ENCODE measurements around the gene OLFML1. TPM values are rescaled to one million over a fixed set of nuclear protein-coding genes. Genes with fewer than 3 reads are reported as not detected.

Gene OLFML1
- total RNA-seq, 1 experiment from 2014 or later, result not detected

GRCh38 chr11:7451520-7451919 lies 33.8 kb upstream of the OLFML1 start:
- DNase-seq, result no peak
- H3K9me3 Mint-ChIP-seq (ENCODE audit: low read depth, unreplicated experiment), result no peaks in the 10 kb centered on the region
- no peak overlapping the region for H3K27ac Mint-ChIP-seq (ENCODE audit: unreplicated experiment)
- intact Hi-C loops (cut with micrococcal nuclease; ENCODE audit: unreplicated experiment), result no loop called here
- no TSS peak for BruUV-seq (replicated peaks)
- TF ChIP-seq, protein P1, sequence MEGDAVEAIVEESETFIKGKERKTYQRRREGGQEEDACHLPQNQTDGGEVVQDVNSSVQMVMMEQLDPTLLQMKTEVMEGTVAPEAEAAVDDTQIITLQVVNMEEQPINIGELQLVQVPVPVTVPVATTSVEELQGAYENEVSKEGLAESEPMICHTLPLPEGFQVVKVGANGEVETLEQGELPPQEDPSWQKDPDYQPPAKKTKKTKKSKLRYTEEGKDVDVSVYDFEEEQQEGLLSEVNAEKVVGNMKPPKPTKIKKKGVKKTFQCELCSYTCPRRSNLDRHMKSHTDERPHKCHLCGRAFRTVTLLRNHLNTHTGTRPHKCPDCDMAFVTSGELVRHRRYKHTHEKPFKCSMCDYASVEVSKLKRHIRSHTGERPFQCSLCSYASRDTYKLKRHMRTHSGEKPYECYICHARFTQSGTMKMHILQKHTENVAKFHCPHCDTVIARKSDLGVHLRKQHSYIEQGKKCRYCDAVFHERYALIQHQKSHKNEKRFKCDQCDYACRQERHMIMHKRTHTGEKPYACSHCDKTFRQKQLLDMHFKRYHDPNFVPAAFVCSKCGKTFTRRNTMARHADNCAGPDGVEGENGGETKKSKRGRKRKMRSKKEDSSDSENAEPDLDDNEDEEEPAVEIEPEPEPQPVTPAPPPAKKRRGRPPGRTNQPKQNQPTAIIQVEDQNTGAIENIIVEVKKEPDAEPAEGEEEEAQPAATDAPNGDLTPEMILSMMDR (IDR thresholded peaks at IDR 0.05; ENCODE audit: unreplicated experiment), result no peak
- H3K4me1 Mint-ChIP-seq (ENCODE audit: low read depth, unreplicated experiment), result peaks cover 14% of the 10 kb centered on the region
- H3K27me3 Mint-ChIP-seq (ENCODE audit: unreplicated experiment), result peaks cover 17% of the 10 kb centered on the region
- H3K36me3 Mint-ChIP-seq (ENCODE audit: insufficient read depth, unreplicated experiment), result no peaks in the 10 kb centered on the region
- CTCF ChIA-PET, result no interaction called here
- H3K4me3 Mint-ChIP-seq (ENCODE audit: low read depth, unreplicated experiment), result no peak overlapping the region

DNA sequence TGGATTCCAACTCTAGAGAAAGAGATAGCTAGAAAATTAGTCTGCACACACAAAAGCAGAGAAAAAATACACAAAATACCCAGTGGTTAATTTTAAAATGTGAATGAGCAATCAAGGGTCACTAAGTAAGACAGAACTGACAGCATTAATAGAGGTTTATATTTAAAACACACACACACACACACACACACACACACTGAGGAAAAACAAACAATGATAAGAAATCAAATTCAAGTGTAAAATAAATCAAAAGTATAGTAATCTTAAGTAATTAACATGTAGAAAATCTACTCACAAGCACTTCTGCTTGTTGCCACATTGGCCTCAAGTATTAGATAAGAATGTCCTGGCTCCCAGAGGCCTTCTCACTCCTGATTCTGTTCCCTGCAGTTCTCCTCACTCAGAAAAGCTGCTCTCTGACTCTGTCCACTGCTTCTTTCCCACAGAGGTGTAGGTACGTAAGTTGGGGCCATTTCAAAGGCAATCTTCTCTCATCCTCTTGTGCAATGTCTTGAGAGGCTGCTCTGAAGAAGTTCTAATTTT lies 33.3 kb upstream of the OLFML1 start:
- H3K27ac Mint-ChIP-seq (ENCODE audit: unreplicated experiment), result no peak overlapping the region
- BruUV-seq (replicated peaks), result no TSS peak
- DNase-seq, result no peak
- H3K27me3 Mint-ChIP-seq (ENCODE audit: unreplicated experiment), result peaks cover 17% of the 10 kb centered on the region
- CTCF ChIA-PET, result no interaction called here
- TF ChIP-seq, protein P1 (IDR thresholded peaks at IDR 0.05; ENCODE audit: unreplicated experiment), result no peak
- no peaks in the 10 kb centered on the region for H3K9me3 Mint-ChIP-seq (ENCODE audit: low read depth, unreplicated experiment)
- no peaks in the 10 kb centered on the region for H3K36me3 Mint-ChIP-seq (ENCODE audit: insufficient read depth, unreplicated experiment)
- H3K4me1 Mint-ChIP-seq (ENCODE audit: low read depth, unreplicated experiment), result peaks cover 14% of the 10 kb centered on the region
- intact Hi-C loops (cut with micrococcal nuclease; ENCODE audit: unreplicated experiment), result no loop called here
- no peak overlapping the region for H3K4me3 Mint-ChIP-seq (ENCODE audit: low read depth, unreplicated experiment)

- intact Hi-C loops (cut with micrococcal nuclease; ENCODE audit: unreplicated experiment), result no loop called here
Measured at GRCh38 chr11:7454854-7455253, 30.5 kb upstream of the OLFML1 start.

GRCh38 chr11:7457211-7457610 lies 28.1 kb upstream of the OLFML1 start:
- CTCF ChIA-PET, result no interaction called here
- H3K4me3 Mint-ChIP-seq (ENCODE audit: low read depth, unreplicated experiment), result no peak overlapping the region
- BruUV-seq (replicated peaks), result no TSS peak
- H3K36me3 Mint-ChIP-seq (ENCODE audit: insufficient read depth, unreplicated experiment), result no peaks in the 10 kb centered on the region
- TF ChIP-seq, protein P1 (IDR thresholded peaks at IDR 0.05; ENCODE audit: unreplicated experiment), result no peak
- H3K4me1 Mint-ChIP-seq (ENCODE audit: low read depth, unreplicated experiment), result no peaks in the 10 kb centered on the region
- H3K27ac Mint-ChIP-seq (ENCODE audit: unreplicated experiment), result no peak overlapping the region
- no peak for DNase-seq
- H3K9me3 Mint-ChIP-seq (ENCODE audit: low read depth, unreplicated experiment), result peaks cover 2% of the 10 kb centered on the region
- peaks cover 36% of the 10 kb centered on the region for H3K27me3 Mint-ChIP-seq (ENCODE audit: unreplicated experiment)
- intact Hi-C loops (cut with micrococcal nuclease; ENCODE audit: unreplicated experiment), result no loop called here

More at GRCh38 chr11:7454854-7455253, 30.5 kb upstream of the OLFML1 start:
- TF ChIP-seq, protein P1 (IDR thresholded peaks at IDR 0.05; ENCODE audit: unreplicated experiment), result no peak
- H3K4me3 Mint-ChIP-seq (ENCODE audit: low read depth, unreplicated experiment), result no peak overlapping the region
- peaks cover 2% of the 10 kb centered on the region for H3K9me3 Mint-ChIP-seq (ENCODE audit: low read depth, unreplicated experiment)
- no TSS peak for BruUV-seq (replicated peaks)
- CTCF ChIA-PET, result no interaction called here
- no peaks in the 10 kb centered on the region for H3K36me3 Mint-ChIP-seq (ENCODE audit: insufficient read depth, unreplicated experiment)
- H3K27ac Mint-ChIP-seq (ENCODE audit: unreplicated experiment), result no peak overlapping the region
- H3K4me1 Mint-ChIP-seq (ENCODE audit: low read depth, unreplicated experiment), result peaks cover 5% of the 10 kb centered on the region
- peaks cover 36% of the 10 kb centered on the region for H3K27me3 Mint-ChIP-seq (ENCODE audit: unreplicated experiment)
- DNase-seq, result no peak
